SHP77 (cell line): ENCODE measurements around the gene JARID2.
"Not testable (repeated sequence)": the region's sequence is repeated elsewhere in the genome, so short reads cannot be mapped to it uniquely, and the experiment has no call there.

Experiments used
- DNase-seq, 2 experiments: peaks; one replicate each; lab custom pipeline; 2025; lab: John Stamatoyannopoulos, UW

The JARID2 gene

GRCh38 chr6:15310680-15311079 lies 64.8 kb downstream of the JARID2 start:
- DNase-seq, result no peak

- no peak for DNase-seq
Observed at GRCh38 chr6:15312500-15312899, 66.6 kb downstream of the JARID2 start.

- no peak for DNase-seq
Observed at GRCh38 chr6:15313367-15313766, 67.5 kb downstream of the JARID2 start.

- DNase-seq, result no peak
Observed at GRCh38 chr6:15316754-15317153, 70.9 kb downstream of the JARID2 start.

GRCh38 chr6:15317251-15317650 lies 71.4 kb downstream of the JARID2 start:
- no peak for DNase-seq

GRCh38 chr6:15317934-15318902 lies 72.3 kb downstream of the JARID2 start:
- DNase-seq, result no peak

- DNase-seq, result no peak
Observed at GRCh38 chr6:15319677-15320076, 73.8 kb downstream of the JARID2 start.

- DNase-seq, result no peak
Observed at GRCh38 chr6:15320693-15321092, 74.8 kb downstream of the JARID2 start.

- DNase-seq, result no peak
Observed at GRCh38 chr6:15322184-15322583, 76.3 kb downstream of the JARID2 start.

GRCh38 chr6:15322781-15323536 lies 77.1 kb downstream of the JARID2 start:
- DNase-seq, result no peak

- not testable (repeated sequence) for DNase-seq
Observed at GRCh38 chr6:15323611-15324010, 77.7 kb downstream of the JARID2 start.

GRCh38 chr6:15324427-15324985 lies 78.6 kb downstream of the JARID2 start:
- no peak for DNase-seq

- no peak for DNase-seq
Observed at GRCh38 chr6:15325540-15325955, 79.7 kb downstream of the JARID2 start.

GRCh38 chr6:15326067-15326614 lies 80.3 kb downstream of the JARID2 start:
- DNase-seq, result no peak

- DNase-seq, result no peak
Observed at GRCh38 chr6:15327271-15327670, 81.4 kb downstream of the JARID2 start.

- no peak for DNase-seq
Observed at GRCh38 chr6:15329197-15329671, 83.4 kb downstream of the JARID2 start.

- no peak for DNase-seq
Observed at GRCh38 chr6:15330174-15330944, 84.5 kb downstream of the JARID2 start.

- DNase-seq, result no peak
Observed at GRCh38 chr6:15331143-15331542, 85.3 kb downstream of the JARID2 start.

- DNase-seq, result no peak
Observed at GRCh38 chr6:15331629-15332251, 85.9 kb downstream of the JARID2 start.

- DNase-seq, result no peak
Observed at GRCh38 chr6:15332446-15332845, 86.6 kb downstream of the JARID2 start.

GRCh38 chr6:15335385-15335784 lies 89.5 kb downstream of the JARID2 start:
- DNase-seq, result no peak
